Stimulated activated CD8-positive, alpha-beta memory T cell treated with anti-CD3 and anti-CD28 coated beads, Interleukin-15, amount 100 ng/mL, for 4 hours (primary cell): ENCODE results near the gene OR2V1.
"Not testable (repeated sequence)": the region's sequence is repeated elsewhere in the genome, so short reads cannot be mapped to it uniquely, and the experiment has no call there.

Source experiments
- DNase-seq, 2 donors: peaks; one replicate each; pipeline ENCODE4 v3.0.0-alpha.2; 2020; ENCODE audit warnings: low read depth in 2 of 2

The OR2V1 gene

GRCh38 chr5:181101930-181102674, 28.9 kb downstream of the OR2V1 start:
- DNase-seq = not testable (repeated sequence)

GRCh38 chr5:181101030-181101641, 29.8 kb downstream of the OR2V1 start:
- DNase-seq = not testable (repeated sequence)

- DNase-seq = no peak
These were observed 30.7 kb downstream of the OR2V1 start for GRCh38 chr5:181100121-181100875.

- DNase-seq = no peak
These were observed 31.3 kb downstream of the OR2V1 start for GRCh38 chr5:181099602-181100086.

GRCh38 chr5:181098762-181099601, 32.0 kb downstream of the OR2V1 start:
- DNase-seq = no peak

- not testable (repeated sequence) for DNase-seq
These were observed 33.0 kb downstream of the OR2V1 start for GRCh38 chr5:181097759-181098491.

- DNase-seq = not testable (repeated sequence)
These were observed 33.6 kb downstream of the OR2V1 start for GRCh38 chr5:181097383-181097753.

GRCh38 chr5:181096721-181097382, 34.1 kb downstream of the OR2V1 start:
- not testable (repeated sequence) for DNase-seq

- not testable (repeated sequence) for DNase-seq
These were observed 35.8 kb downstream of the OR2V1 start for GRCh38 chr5:181095162-181095561.

GRCh38 chr5:181092428-181092827, 38.5 kb downstream of the OR2V1 start:
- DNase-seq = no peak

- no peak for DNase-seq
These were observed 42.7 kb downstream of the OR2V1 start for GRCh38 chr5:181088289-181088688.

- no peak for DNase-seq
These were observed 43.7 kb downstream of the OR2V1 start for GRCh38 chr5:181087309-181087708.

GRCh38 chr5:181086884-181087205, 44.1 kb downstream of the OR2V1 start:
- no peak for DNase-seq

GRCh38 chr5:181086026-181086883, 44.7 kb downstream of the OR2V1 start:
- no peak for DNase-seq

- DNase-seq = no peak
These were observed 46.3 kb downstream of the OR2V1 start for GRCh38 chr5:181084621-181085195.

GRCh38 chr5:181081989-181082388, 49.0 kb downstream of the OR2V1 start:
- DNase-seq = no peak

GRCh38 chr5:181076920-181077319, 54.0 kb downstream of the OR2V1 start:
- DNase-seq = no peak
